Measurements from ENCODE around the gene RASSF8.

The RASSF8 gene

GRCh38 chr12:25962932-25963525, 4.5 kb downstream of the RASSF8 start:
- DNase-seq = no peak

- no peak for DNase-seq
Measured at GRCh38 chr12:25965682-25966081, 7.2 kb downstream of the RASSF8 start.

- DNase-seq = no peak
Measured at GRCh38 chr12:25970082-25970481, 11.6 kb downstream of the RASSF8 start.

- no peak for DNase-seq
Measured at GRCh38 chr12:25970916-25971653, 12.6 kb downstream of the RASSF8 start.

- DNase-seq = no peak
Measured at GRCh38 chr12:25971654-25972041, 13.2 kb downstream of the RASSF8 start.

- DNase-seq = no peak
Measured at GRCh38 chr12:25972783-25973182, 14.3 kb downstream of the RASSF8 start.

- DNase-seq = no peak
Measured at GRCh38 chr12:25975179-25975578, 16.7 kb downstream of the RASSF8 start.

- DNase-seq = no peak
Measured at GRCh38 chr12:25975682-25976081, 17.2 kb downstream of the RASSF8 start.

GRCh38 chr12:25976289-25976688, 17.8 kb downstream of the RASSF8 start:
- DNase-seq = no peak

- DNase-seq = no peak
Measured at GRCh38 chr12:25977047-25977446, 18.6 kb downstream of the RASSF8 start.

- DNase-seq = no peak
Measured at GRCh38 chr12:25979059-25979458, 20.6 kb downstream of the RASSF8 start.

- DNase-seq = no peak
Measured at GRCh38 chr12:25979563-25979962, 21.1 kb downstream of the RASSF8 start.

GRCh38 chr12:25980035-25980434, 21.6 kb downstream of the RASSF8 start:
- no peak for DNase-seq

- no peak for DNase-seq
Measured at GRCh38 chr12:25981597-25981996, 23.1 kb downstream of the RASSF8 start.

- DNase-seq = no peak
Measured at GRCh38 chr12:25982416-25982815, 23.9 kb downstream of the RASSF8 start.

- no peak for DNase-seq
Measured at GRCh38 chr12:25983625-25984024, 25.1 kb downstream of the RASSF8 start.

- no peak for DNase-seq
Measured at GRCh38 chr12:25984759-25985158, 26.3 kb downstream of the RASSF8 start.

- DNase-seq = no peak
Measured at GRCh38 chr12:25985316-25986175, 27.1 kb downstream of the RASSF8 start.

- no peak for DNase-seq
Measured at GRCh38 chr12:25986180-25986579, 27.7 kb downstream of the RASSF8 start.

GRCh38 chr12:25988505-25988904, 30.0 kb downstream of the RASSF8 start:
- no peak for DNase-seq

- no peak for DNase-seq
Measured at GRCh38 chr12:25990495-25990894, 32.0 kb downstream of the RASSF8 start.

- no peak for DNase-seq
Measured at GRCh38 chr12:25992026-25992782, 33.7 kb downstream of the RASSF8 start.
